ENCODE data around the gene RHO.

DNA sequence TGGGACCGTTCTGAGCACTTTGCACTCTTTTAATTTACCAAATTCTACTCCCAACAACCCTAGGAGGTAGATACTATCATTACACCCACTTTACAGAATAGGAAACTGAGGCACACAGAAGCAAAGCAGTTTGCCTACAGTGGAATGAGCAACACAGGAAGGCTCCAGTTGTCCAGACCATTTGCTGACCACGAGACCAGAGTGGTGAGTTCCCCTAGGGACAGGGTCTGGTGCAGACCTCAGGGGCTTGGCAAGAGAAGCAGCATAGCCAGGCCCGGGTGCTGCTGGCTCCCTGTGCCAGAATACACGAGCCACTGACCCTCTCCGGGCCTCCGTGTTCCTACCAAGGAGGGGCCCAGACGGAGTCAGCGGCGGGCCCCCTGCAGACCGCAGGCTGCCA is 51.6 kb downstream of the RHO start:
- TF ChIP-seq, protein P1, sequence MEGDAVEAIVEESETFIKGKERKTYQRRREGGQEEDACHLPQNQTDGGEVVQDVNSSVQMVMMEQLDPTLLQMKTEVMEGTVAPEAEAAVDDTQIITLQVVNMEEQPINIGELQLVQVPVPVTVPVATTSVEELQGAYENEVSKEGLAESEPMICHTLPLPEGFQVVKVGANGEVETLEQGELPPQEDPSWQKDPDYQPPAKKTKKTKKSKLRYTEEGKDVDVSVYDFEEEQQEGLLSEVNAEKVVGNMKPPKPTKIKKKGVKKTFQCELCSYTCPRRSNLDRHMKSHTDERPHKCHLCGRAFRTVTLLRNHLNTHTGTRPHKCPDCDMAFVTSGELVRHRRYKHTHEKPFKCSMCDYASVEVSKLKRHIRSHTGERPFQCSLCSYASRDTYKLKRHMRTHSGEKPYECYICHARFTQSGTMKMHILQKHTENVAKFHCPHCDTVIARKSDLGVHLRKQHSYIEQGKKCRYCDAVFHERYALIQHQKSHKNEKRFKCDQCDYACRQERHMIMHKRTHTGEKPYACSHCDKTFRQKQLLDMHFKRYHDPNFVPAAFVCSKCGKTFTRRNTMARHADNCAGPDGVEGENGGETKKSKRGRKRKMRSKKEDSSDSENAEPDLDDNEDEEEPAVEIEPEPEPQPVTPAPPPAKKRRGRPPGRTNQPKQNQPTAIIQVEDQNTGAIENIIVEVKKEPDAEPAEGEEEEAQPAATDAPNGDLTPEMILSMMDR (conservative IDR thresholded peaks at IDR 0.05; ENCODE audit: low read length): no peak
- TF ChIP-seq EZH2phosphoT487 (IDR thresholded peaks at IDR 0.05; ENCODE audit: borderline replicate concordance): no peak
